ENCODE data around the gene SSH2.
A peak's percentile ranks its signal among the peaks of the same experiment; 100 is the strongest.

Gene SSH2

DNA sequence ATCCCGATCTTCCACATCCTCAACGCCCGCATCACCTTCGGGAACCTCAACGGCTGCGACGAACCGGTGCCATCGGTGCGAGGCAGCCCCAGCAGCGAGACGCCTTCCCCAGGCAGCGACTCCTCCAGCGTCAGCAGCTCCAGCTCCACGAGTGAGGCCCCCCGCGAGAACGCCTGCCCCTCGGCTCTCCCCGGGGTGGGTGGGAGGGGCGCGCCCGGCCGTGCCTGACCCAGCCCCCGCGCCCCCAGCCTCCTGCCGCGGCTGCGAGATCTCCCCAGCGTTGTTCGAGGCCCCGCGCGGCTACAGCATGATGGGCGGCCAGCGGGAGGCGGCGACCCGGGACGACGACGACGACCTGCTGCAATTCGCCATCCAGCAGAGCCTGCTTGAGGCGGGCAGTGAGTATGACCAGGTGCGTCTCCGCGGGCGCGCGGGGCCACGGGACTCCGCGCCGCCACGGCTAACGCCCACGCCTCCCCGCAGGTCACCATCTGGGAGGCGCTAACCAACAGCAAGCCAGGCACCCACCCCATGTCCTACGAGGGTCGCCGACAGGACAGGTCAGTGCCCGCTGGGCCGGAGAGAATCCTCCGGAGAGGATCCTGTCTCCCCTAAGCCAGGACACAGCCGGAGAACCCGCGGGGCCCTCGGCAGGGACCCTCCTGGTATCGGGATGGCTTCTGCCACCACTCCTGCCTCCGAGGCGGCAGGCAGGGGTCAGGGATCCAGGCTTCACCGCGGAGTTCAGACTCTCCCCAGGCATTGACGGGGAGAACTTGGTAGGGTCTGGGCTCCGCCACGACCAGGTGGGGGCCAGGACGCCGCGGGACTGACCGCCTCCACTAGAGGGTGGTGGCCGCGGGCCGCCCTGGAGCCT, 317.4 kb downstream of the SSH2 start:
- DNase-seq (ENCODE audit: low read depth in 2 of 2): no peak

- DNase-seq (ENCODE audit: low read depth in 2 of 2): no peak
Observed at GRCh38 chr17:29612094-29612403, 318.0 kb downstream of the SSH2 start.

DNA sequence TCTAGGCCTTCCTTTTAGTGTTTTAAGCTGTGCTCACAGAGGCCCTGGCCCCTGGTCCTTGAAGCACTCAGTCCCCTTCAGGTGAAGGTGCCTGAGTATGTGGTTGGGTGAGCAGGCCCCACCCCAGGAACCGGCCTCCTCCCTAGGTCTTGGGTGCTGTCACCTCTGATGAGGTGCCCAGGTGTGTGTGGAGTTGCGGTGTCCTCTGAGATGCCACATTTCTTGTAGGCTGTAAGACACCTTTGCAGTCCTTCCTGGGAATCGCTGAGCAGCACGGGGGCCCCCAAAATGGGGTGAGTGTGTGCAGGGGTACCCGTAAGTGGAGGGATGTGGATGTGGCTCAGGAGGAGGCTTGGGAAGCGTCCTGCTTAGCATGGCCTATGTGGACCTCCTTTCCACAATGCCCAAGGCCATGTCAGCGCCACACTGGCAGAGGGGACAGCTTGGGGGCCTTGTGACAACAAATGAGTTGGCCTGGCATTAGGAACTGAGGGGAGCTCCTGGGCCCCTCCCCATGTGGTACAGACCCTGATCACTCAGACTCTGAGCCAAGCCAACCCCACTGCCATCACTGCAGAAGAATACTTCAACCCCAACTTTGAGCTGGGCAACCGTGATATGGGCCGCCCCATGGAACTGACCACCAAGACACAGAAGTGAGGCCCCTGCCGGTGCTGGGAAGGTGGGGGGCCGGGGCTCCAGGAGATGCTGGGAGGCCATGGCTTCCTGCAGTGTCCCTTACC, 318.5 kb downstream of the SSH2 start:
- DNase-seq (ENCODE audit: low read depth in 2 of 2): no peak

GRCh38 chr17:29610395-29610794, 319.6 kb downstream of the SSH2 start:
- DNase-seq (ENCODE audit: low read depth in 2 of 2): no peak

DNA sequence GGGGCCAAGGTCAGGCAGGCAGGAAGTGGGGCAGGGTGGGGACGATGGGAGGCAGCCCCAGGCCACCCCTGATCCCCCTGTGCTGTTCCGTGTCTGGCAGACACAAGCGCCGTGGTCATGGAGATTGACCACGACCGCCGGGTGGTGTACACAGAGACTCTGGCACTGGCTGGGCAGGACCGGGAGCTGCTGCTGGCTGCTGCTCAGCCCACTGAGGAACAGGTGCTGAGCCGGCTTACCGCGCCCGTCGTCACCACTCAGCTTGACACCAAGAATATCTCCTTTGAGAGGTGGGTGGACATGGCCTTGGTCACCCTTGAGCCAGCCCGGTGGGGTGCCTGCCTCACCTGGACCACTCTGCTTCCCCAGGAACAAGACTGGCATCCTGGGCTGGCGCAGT, 321.0 kb downstream of the SSH2 start:
- no peak for DNase-seq (ENCODE audit: low read depth in 2 of 2)

GRCh38 chr17:29607557-29608195, 322.4 kb downstream of the SSH2 start:
- no peak for DNase-seq (ENCODE audit: low read depth in 2 of 2)

- no peak for DNase-seq (ENCODE audit: low read depth in 2 of 2)
Observed at GRCh38 chr17:29603109-29603674, 326.8 kb downstream of the SSH2 start.

DNA sequence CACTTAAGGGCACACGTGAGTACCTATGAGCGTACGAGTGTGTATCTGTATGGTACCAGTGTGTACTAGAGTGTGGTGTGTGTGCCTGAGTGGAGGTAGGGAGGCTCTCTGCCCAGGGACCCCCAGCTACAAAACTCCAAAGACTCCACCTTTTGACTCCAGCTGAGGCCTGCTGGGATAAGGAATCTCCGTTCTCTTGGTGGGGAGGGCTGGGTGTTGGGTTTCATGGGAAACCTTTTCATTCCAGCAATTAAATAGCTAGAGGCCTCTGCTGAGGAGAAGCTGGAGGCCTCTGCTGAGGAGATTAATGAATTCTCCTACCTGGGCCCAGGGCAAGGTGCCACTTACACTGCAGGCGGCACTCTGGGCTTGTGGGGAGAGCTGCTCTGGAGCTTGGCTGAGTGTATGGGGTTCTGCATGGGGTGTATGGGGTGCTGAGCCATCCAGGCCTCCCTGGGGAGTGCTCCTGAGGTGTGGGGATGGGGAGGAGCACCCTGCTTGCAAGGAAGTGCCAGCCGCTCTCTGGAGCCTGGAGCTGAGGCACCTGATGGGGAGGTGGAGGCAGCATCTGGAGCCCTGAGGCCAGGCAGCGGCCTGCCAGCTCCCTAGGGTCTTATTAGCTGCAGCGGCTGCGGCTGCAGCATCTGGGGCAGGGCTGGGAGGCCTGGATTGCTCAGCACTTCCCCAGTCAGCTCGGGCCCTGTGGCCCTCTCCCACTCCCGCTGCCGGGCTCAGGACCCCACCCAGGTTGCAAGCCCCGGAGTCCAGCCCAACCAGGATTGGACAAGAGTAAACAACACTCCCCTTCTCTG, 332.5 kb downstream of the SSH2 start:
- no peak for DNase-seq (ENCODE audit: low read depth in 2 of 2)

- DNase-seq (ENCODE audit: low read depth in 2 of 2): no peak
Observed at GRCh38 chr17:29596811-29597210, 333.2 kb downstream of the SSH2 start.

- no peak for DNase-seq (ENCODE audit: low read depth in 2 of 2)
Observed at GRCh38 chr17:29595943-29596774, 333.9 kb downstream of the SSH2 start.

DNA sequence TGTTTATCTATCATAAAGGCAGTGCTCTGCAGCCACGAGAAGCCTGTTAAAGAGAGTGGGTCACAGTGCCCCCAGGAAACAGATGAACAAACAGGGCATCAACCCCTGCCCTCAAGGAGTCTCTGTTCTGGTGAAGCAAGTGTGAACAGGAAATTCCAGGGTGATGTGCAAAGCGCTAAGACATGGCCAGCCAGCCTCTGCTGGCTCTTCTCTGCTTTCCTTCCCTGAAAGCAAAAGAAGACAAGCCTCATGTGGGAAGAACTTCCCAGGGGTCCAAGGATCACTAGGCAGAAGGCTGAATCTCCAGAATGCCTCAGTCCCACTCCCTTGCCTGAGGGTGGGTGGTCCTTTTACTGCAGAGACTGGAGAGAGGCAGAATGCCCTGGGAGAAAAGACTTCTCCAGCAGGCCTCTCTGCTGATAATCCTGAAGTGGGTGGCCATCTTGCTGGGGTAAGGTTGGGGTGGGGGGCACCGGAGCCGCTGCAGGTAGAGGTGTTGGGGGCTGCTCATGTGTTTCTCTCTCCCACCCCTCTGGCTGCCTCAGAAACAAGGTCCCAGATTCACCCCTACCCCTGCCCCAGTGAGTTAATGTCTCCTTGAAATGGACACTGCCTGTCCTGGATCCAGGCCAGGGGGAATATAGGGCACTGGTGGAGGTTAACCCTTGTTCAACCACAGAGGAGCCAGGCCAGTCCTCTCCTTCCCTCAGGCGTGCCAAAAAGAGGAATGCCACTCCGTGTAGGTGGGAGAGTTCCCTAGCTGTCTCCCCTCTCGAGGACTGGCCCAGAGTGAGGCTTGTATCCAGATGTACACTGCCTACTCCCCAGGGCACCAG, 334.7 kb downstream of the SSH2 start:
- no peak for DNase-seq (ENCODE audit: low read depth in 2 of 2)

DNA sequence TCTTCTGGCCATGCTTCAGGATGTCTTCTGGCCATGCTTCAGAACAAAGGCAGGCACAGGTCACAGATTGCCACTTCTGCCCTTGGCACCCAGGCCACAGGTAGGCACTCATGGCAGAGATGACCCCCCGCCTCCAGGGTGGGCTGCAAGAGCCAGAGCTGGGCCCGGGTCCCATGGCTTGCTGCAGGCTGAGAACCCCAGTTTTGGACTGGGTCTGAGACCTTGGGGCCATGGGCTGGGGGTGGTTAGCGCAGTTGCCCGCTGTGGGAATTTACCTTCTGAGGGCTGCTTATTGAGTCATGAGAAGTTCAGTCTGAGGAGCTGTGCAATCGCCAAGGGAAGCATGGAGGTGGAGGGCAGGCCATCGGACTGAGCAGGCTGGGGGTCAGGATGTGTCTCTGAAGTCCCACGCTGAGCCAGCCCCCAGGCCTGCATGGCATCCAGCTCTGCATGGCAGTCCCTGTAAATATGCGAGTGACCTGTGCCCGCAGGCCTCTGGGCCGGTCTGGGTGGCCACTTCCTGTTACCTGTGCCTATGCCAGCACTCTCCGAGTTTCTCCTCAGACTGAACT, 335.4 kb downstream of the SSH2 start:
- no peak for DNase-seq (ENCODE audit: low read depth in 2 of 2)

DNA sequence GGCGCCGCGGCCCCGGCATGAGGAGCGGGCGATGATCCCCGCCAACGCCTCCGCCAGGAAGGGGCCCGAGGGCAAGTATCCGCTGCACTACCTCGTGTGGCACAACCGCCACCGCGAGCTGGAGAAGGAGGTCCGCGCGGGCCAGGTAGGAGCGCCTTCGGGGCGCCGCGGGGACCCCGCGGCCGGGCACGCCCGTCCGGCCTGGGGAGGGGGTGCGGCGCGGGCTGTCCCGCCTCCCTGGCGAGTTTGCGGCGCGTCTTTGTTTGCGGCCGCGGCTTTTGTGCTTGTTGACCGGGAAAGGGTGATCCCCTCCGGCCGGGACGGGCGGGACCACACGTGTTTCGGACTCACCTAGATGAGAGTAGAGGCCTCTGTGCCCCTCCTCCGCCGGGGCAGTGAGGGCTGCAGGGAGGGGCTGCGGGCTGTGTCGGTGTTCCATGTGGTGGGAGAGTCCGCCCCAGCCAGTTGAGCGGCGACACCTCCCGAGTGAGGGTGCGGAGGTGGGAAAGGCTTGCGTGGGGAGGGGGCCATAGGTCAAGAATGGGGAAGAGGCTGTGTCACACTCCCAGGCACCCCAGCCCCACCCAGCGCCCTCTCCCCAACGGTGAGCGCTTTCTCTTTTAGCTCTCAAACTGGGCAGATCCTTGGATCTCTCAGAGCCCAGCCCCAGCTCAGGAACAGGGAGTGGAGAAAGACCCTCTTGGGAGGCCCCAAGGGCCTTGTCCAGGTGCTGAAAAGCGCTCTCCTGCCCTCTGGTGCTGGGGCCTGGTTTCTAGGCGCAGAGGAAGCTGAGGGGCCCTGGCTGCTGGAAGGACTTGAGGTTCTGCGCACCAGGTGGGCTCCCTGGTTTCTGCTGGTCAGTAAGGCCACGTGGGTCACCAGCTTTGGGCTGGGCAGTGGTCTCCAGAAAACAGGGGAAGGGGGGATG, 336.2 kb downstream of the SSH2 start:
- no peak for DNase-seq (ENCODE audit: low read depth in 2 of 2)

GRCh38 chr17:29592850-29593551, 337.0 kb downstream of the SSH2 start, which contains the start of gene ANKRD13B:
Gene ANKRD13B, plus strand, starts transcription at chr17:29593132. Its CDS starts 490 bp downstream, at chr17:29593622.
- DNase-seq (ENCODE audit: low read depth in 2 of 2): no peak

GRCh38 chr17:29591737-29592608, 338.1 kb downstream of the SSH2 start:
- peak; percentile 78 to 82 for DNase-seq (ENCODE audit: low read depth in 2 of 2)

GRCh38 chr17:29591146-29591736, 338.8 kb downstream of the SSH2 start:
- no peak for DNase-seq (ENCODE audit: low read depth in 2 of 2)
